Right kidney (tissue), 9 donors: ENCODE data around the gene CCNC.
A peak's percentile ranks its signal among the peaks of the same experiment; 100 is the strongest.

Experiments
- DNase-seq: peaks from one replicate; pipeline ENCODE4 v3.0.0-alpha.2; 2016
- long read RNA-seq, 8 donors: transcript quantifications; one replicate each; lab custom pipeline, GENCODE V29; 2026

Gene CCNC, protein sequence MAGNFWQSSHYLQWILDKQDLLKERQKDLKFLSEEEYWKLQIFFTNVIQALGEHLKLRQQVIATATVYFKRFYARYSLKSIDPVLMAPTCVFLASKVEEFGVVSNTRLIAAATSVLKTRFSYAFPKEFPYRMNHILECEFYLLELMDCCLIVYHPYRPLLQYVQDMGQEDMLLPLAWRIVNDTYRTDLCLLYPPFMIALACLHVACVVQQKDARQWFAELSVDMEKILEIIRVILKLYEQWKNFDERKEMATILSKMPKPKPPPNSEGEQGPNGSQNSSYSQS
- long read RNA-seq, donor 1, transcript CCNC-210 (12 exons, 2,473 nt), result major isoform, 21 of 35 reads
- long read RNA-seq, donor 1, partial matches to known transcripts, result 7 of 35 reads
- long read RNA-seq, donor 1, other reads (novel, unspliced or antisense), result 0 of 35 reads
- long read RNA-seq, donor 2, transcript CCNC-210 (12 exons, 2,473 nt), result major isoform, 17 of 19 reads
- long read RNA-seq, donor 2, partial matches to known transcripts, result 0 of 19 reads
- long read RNA-seq, donor 2, other reads (novel, unspliced or antisense), result 0 of 19 reads
- long read RNA-seq, donor 3, transcript CCNC-210 (12 exons, 2,473 nt), result major isoform, 5 of 8 reads
- long read RNA-seq, donor 3, partial matches to known transcripts, result 0 of 8 reads
- long read RNA-seq, donor 3, other reads (novel, unspliced or antisense), result 0 of 8 reads
- long read RNA-seq, donor 4, transcript CCNC-210 (12 exons, 2,473 nt), result major isoform, 16 of 20 reads
- long read RNA-seq, donor 4, partial matches to known transcripts, result 0 of 20 reads
- long read RNA-seq, donor 4, other reads (novel, unspliced or antisense), result 0 of 20 reads
- long read RNA-seq, donor 5, transcript CCNC-210 (12 exons, 2,473 nt), result major isoform, 26 of 29 reads
- long read RNA-seq, donor 5, partial matches to known transcripts, result 0 of 29 reads
- long read RNA-seq, donor 5, other reads (novel, unspliced or antisense), result 0 of 29 reads
- long read RNA-seq, donor 6, transcript CCNC-210 (12 exons, 2,473 nt), result major isoform, 15 of 17 reads
- long read RNA-seq, donor 6, partial matches to known transcripts, result 0 of 17 reads
- long read RNA-seq, donor 6, other reads (novel, unspliced or antisense), result 0 of 17 reads
- long read RNA-seq, donor 7, transcript CCNC-210 (12 exons, 2,473 nt), result major isoform, 27 of 32 reads
- long read RNA-seq, donor 7, partial matches to known transcripts, result 0 of 32 reads
- long read RNA-seq, donor 7, other reads (novel, unspliced or antisense), result 0 of 32 reads
- long read RNA-seq, donor 8, transcript CCNC-210 (12 exons, 2,473 nt), result major isoform, 22 of 29 reads
- long read RNA-seq, donor 8, partial matches to known transcripts, result 0 of 29 reads
- long read RNA-seq, donor 8, other reads (novel, unspliced or antisense), result 0 of 29 reads

DNA sequence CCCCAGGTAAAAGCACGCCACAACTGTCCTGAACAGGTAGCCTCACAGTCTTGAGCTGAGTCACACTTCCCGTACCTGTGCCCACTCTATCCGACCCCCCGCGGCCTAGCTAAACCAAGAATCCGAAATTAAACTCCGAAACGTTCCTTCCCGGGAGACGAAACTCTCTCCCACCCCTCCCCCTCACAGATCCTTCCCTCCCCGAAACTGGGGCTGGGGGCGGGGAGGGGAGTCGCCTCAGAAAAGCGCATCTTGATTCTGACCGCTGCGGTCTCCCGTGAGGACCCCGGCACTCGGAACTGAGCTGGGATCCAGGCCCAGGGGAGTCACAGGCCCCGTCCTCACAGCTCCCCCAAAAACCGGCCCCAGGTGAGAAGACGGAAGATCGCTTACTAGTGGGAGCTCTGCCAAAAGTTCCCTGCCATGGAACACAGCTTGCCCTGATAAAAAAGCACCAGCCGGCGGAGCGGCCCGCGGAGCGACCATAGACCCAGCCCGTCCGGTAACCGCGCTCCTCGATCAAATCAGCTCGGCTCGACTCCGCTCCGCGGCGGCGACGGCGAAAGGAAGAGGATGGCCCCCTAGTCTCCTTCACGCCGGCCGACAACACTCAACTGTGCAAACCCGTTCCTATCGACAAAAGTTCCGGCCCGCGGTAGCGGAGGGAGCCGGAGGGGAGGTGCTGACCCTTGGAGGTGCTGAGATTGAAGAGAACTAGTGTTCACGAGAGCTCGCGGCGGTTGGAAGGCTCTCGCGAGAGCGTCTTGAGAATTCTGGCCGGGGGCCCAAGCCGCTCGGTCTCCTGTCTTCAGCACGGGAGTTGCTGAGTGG is at the start of gene CCNC:
Gene CCNC, minus strand, starts transcription at position 558 of the 831 bp plus-strand sequence. Its CDS starts 133 bp downstream, at position 425.
- peak; percentile 93 for DNase-seq

- DNase-seq, result no peak
These were observed 48.7 kb upstream of the CCNC start for GRCh38 chr6:99617131-99617530.

DNA sequence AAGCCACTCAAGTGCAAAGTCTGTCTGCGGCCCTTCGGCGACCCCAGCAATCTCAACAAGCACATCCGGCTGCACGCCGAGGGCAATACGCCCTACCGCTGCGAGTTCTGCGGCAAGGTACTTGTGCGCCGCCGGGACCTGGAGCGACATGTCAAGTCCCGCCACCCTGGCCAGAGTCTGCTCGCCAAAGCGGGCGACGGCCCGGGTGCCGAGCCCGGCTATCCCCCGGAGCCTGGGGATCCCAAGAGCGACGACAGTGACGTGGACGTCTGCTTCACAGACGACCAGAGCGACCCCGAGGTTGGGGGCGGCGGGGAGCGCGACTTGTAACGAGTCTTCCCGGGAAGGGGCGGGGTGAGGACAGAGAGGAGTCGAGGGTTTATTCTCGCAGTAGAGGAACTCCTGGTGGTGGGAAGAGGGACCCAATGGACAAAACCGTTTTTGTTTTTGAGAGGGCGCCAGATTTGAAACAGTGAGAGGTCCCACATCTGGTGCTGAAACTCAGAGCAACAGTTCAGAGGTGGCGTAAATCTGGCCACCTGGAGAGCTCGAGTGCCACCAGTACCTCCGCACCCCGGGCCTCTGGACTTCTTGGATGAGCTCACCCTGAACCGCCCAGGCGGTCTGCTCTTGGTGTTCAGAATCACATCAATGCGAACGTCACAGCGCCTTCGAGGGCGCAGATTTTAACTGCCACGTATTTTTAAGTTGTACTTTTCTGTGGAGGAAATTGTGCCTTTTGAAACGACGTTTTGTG is 46.1 kb upstream of the CCNC start:
- no peak for DNase-seq

- DNase-seq, result peak; percentile 81
These were observed 45.4 kb upstream of the CCNC start for GRCh38 chr6:99613705-99614429.

- DNase-seq, result peak; percentile 60
These were observed 44.9 kb upstream of the CCNC start for GRCh38 chr6:99613409-99613704.

- no peak for DNase-seq
These were observed 44.3 kb upstream of the CCNC start for GRCh38 chr6:99612551-99613408.

- no peak for DNase-seq
These were observed 42.7 kb upstream of the CCNC start for GRCh38 chr6:99611148-99611547.

- no peak for DNase-seq
These were observed 41.5 kb upstream of the CCNC start for GRCh38 chr6:99609905-99610489.

DNA sequence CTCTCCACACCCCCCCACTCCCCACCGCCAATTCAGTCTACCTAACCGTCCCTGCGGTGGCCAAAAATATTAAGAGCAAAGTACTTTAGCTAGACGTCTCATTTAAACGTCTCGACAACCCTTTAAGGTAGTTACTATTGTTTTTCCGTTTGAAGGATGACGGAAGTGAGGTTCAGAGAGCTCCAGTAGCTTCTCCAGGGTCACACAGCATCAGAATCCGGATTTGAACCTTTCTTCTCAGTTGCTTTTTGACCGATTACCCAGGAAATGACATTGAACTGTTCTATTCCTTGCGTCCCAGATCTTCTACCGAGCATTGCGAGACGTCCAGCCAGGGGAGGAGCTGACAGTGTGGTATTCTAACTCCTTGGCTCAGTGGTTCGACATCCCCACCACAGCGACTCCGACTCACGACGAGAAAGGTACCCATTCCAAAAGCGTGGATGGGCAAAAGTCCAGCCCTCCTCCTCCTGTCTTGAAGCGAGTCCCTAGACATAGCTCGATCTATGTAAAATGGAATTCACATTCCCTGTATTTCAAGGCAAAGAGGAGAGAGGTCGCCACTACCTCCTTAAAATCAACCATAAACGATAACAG is 40.5 kb upstream of the CCNC start:
- DNase-seq, result no peak

- DNase-seq, result no peak
These were observed 39.8 kb upstream of the CCNC start for GRCh38 chr6:99608059-99608885.

DNA sequence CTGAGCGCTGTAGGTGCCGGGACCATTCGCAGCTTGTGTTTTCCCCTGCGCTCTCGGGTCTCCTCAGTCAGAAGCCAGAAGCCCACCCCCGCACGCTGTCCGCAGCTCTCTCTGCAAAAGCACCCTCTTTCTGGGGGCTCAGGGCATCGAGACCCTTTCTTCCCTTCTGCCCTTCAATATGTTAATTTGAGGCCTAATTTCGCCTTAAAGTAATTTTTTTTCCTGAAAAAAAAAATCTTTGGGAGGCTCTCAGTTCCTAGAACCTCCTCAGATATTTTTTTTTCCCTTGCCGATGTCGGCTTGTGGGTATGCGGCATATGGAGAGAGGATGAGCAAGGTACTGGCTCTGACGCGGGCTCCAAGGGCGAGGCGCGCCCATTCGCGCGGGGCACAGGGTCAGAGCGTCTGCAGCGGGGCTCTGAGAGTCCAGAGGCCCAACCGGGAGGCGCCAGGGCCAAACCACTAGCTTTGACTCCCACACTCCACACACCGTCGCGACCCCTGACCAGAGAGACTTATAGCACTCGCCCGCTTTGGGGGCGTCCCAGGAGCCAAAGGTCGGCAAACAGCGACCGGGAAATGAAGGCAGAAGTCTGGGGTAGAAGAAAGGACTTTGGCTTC is 39.1 kb upstream of the CCNC start:
- DNase-seq, result no peak

- DNase-seq, result no peak
These were observed 38.4 kb upstream of the CCNC start, which contains the start of gene PRDM13 for GRCh38 chr6:99606656-99607415. Gene PRDM13, plus strand, starts transcription at chr6:99606833. Its CDS starts 202 bp downstream, at chr6:99607035.

- no peak for DNase-seq
These were observed 37.6 kb upstream of the CCNC start for GRCh38 chr6:99605911-99606655.

GRCh38 chr6:99605074-99605734 is 36.7 kb upstream of the CCNC start:
- DNase-seq, result no peak
